Right lung (tissue), 5 donors: Measurements from ENCODE around the gene KCNJ6. TPM values are rescaled to one million over a fixed set of nuclear protein-coding genes. Genes with fewer than 3 reads are reported as not detected.
"Not testable (repeated sequence)": the region's sequence is repeated elsewhere in the genome, so short reads cannot be mapped to it uniquely, and the experiment has no call there.

Source experiments
- DNase-seq, 2 donors: peaks; one replicate each; pipeline ENCODE4 v3.0.0-alpha.2; 2013
- polyA plus RNA-seq, 5 donors: library from polyadenylated mRNA; unstranded; fragments of 120-200 nt; gene quantifications; one replicate each; pipeline versions ENCODE4 v1.2.1 to v1.2.3, GENCODE V29; 2013; ENCODE audit warnings: inconsistent platforms in 1 of 5, low replicate concordance in 1 of 5; ENCODE audit not compliant: insufficient read length in 5 of 5, insufficient read depth in 1 of 5

KCNJ6 gene
- polyA plus RNA-seq, 5 donors, result 0.14 to 0.32 (median 0.18) TPM

GRCh38 chr21:37737996-37738395 lies 178.3 kb downstream of the KCNJ6 start:
- DNase-seq, result no peak

- no peak for DNase-seq
These were observed 178.8 kb downstream of the KCNJ6 start for GRCh38 chr21:37737507-37737906.

- no peak for DNase-seq
These were observed 181.4 kb downstream of the KCNJ6 start for GRCh38 chr21:37734846-37735245.

- no peak for DNase-seq
These were observed 183.3 kb downstream of the KCNJ6 start for GRCh38 chr21:37732927-37733326.

GRCh38 chr21:37724201-37724600 lies 192.1 kb downstream of the KCNJ6 start:
- no peak for DNase-seq

- DNase-seq, result no peak
These were observed 198.7 kb downstream of the KCNJ6 start for GRCh38 chr21:37717534-37717933.

- not testable (repeated sequence) for DNase-seq
These were observed 203.7 kb downstream of the KCNJ6 start for GRCh38 chr21:37712569-37712934.

GRCh38 chr21:37711836-37712568 lies 204.3 kb downstream of the KCNJ6 start:
- DNase-seq, result peak; percentile 57 to 61

GRCh38 chr21:37711286-37711829 lies 204.9 kb downstream of the KCNJ6 start:
- DNase-seq, result peak in 1 of 2 donors; percentile 16

- DNase-seq, result peak; percentile 80 to 83
These were observed 205.5 kb downstream of the KCNJ6 start for GRCh38 chr21:37710546-37711285.

GRCh38 chr21:37704751-37705150 lies 211.5 kb downstream of the KCNJ6 start:
- no peak for DNase-seq

- DNase-seq, result no peak
These were observed 214.0 kb downstream of the KCNJ6 start for GRCh38 chr21:37702241-37702640.

- DNase-seq, result peak; percentile 39 to 46
These were observed 215.5 kb downstream of the KCNJ6 start for GRCh38 chr21:37700641-37701202.

GRCh38 chr21:37699024-37699775 lies 217.1 kb downstream of the KCNJ6 start:
- no peak for DNase-seq

GRCh38 chr21:37696936-37697335 lies 219.3 kb downstream of the KCNJ6 start:
- no peak for DNase-seq

GRCh38 chr21:37695111-37695510 lies 221.1 kb downstream of the KCNJ6 start:
- DNase-seq, result no peak

GRCh38 chr21:37688952-37689659 lies 227.2 kb downstream of the KCNJ6 start:
- no peak for DNase-seq

- DNase-seq, result no peak
These were observed 229.1 kb downstream of the KCNJ6 start for GRCh38 chr21:37686991-37687810.

- no peak for DNase-seq
These were observed 231.7 kb downstream of the KCNJ6 start for GRCh38 chr21:37684547-37684946.

GRCh38 chr21:37684115-37684493 lies 232.2 kb downstream of the KCNJ6 start:
- DNase-seq, result no peak
